HCT116 (cell line): ENCODE data around the gene SORT1. TPM values are rescaled to one million over a fixed set of nuclear protein-coding genes. Genes with fewer than 3 reads are reported as not detected.

Experiments used
- ATAC-seq: fragments of 200-7000 bp; cut with Tn5 transposase; 2 replicates; pipeline ENCODE4 v1.9.1; 2020; ENCODE audit warnings: mild to moderate bottlenecking, moderate library complexity
- BruUV-seq: library from RNA; stranded (reverse); fragments of 400-500 nt; replicated peaks from 2 replicates; lab custom pipeline; 2021; lab: Mats Ljungman, UMichigan
- CTCF ChIA-PET: fragments of 300-600 bp; sonication (Branson Sonifier 250); formaldehyde crosslinking; loops from one replicate; lab custom pipeline; 2021; ENCODE audit warnings: antibody characterized with exemption; lab: Charles Lee
- POLR2A ChIA-PET: fragments of 300-600, 350-600 bp; sonication (Branson Sonifier 250); formaldehyde crosslinking; loops from one replicate; lab custom pipeline; 2021; ENCODE audit warnings: antibody characterized with exemption; lab: Charles Lee
- RAD21 ChIA-PET, 2 experiments: fragments of 300-600 bp; sonication (Branson Sonifier 250); formaldehyde crosslinking; loops; one replicate each; lab custom pipeline; 2023; ENCODE audit warnings: low total read pairs in 2 of 2; ENCODE audit not compliant: uncharacterized antibody in 2 of 2, unreplicated experiment in 2 of 2, low non-redundant PET in 1 of 2; lab: Charles Lee
- DNase-seq: peaks from one replicate; pipeline ENCODE4 v3.0.0-alpha.2; 2010; ENCODE audit warnings: low read depth, low spot score
- H2AFZ ChIP-seq: fragments of 200-600 bp; shearing (Covaris generic), sonication (generic); 2 replicates; pipeline ENCODE4 v1.6.1; 2017; ENCODE audit warnings: low read depth, mixed run types, mixed read lengths, antibody characterized with exemption, low read length; ENCODE audit not compliant: poor library complexity, severe bottlenecking
- H3K27ac ChIP-seq: 2 replicates; pipeline ENCODE4 v1.5.1; 2012; ENCODE audit warnings: low read depth, low read length
- H3K27me3 ChIP-seq: fragments of 200-600 bp; sonication (generic); 2 replicates; pipeline ENCODE4 v1.6.1; 2016; ENCODE audit warnings: mixed run types, low read length, mixed read lengths; ENCODE audit not compliant: insufficient read depth
- H3K36me3 ChIP-seq, 2 experiments: fragments of 200-500 bp in 1 of 2; fragments of 200-600 bp in 1 of 2; sonication (Bioruptor generic) in 1 of 2; sonication (generic) in 1 of 2; 2 replicates each; pipeline versions ENCODE4 v1.5.1 to v1.6.1; 2014 to 2016; ENCODE audit warnings: low read length in 2 of 2, inconsistent platforms in 1 of 2, mixed read lengths in 1 of 2, mixed run types in 1 of 2; ENCODE audit not compliant: insufficient read depth in 2 of 2, control insufficient read depth in 1 of 2
- H3K4me1 ChIP-seq, 2 experiments: fragments of 200-600 bp in 1 of 2; sonication (generic) in 1 of 2; 2 replicates each; pipeline versions ENCODE4 v1.5.1 to v1.6.1; 2012 to 2017; ENCODE audit warnings: low read length in 2 of 2, inconsistent platforms in 1 of 2, mild to moderate bottlenecking in 1 of 2, mixed read lengths in 1 of 2, mixed run types in 1 of 2, moderate library complexity in 1 of 2; ENCODE audit not compliant: insufficient read depth in 2 of 2, control insufficient read depth in 1 of 2
- H3K4me2 ChIP-seq: fragments of 200-600 bp; sonication (generic); 2 replicates; pipeline ENCODE4 v1.6.1; 2017; ENCODE audit warnings: mixed run types, low read length, mixed read lengths
- H3K4me3 ChIP-seq, 2 experiments: fragments of 200-600 bp in 1 of 2; sonication (generic) in 1 of 2; replicated peaks in 1 of 2; 2 replicates each; pipeline ENCODE4 v1.5.1; 2011 to 2016; ENCODE audit warnings: low read length in 2 of 2, control low read depth in 1 of 2, low read depth in 1 of 2, mild to moderate bottlenecking in 1 of 2, mixed read lengths in 1 of 2, mixed run types in 1 of 2
- H3K79me2 ChIP-seq: fragments of 200-600 bp; sonication (generic); 2 replicates; pipeline ENCODE4 v1.6.1; 2017; ENCODE audit warnings: mild to moderate bottlenecking, mixed run types, low read length, moderate library complexity, mixed read lengths; ENCODE audit not compliant: insufficient read depth
- H3K9ac ChIP-seq: fragments of 200-600 bp; sonication (generic); 2 replicates; pipeline ENCODE4 v1.6.1; 2016; ENCODE audit warnings: low read length, mixed read lengths
- H3K9me2 ChIP-seq: fragments of 200-600 bp; sonication (generic), shearing (Covaris generic); 2 replicates; pipeline ENCODE4 v1.6.1; 2017; ENCODE audit warnings: mixed run types, mild to moderate bottlenecking, moderate library complexity; ENCODE audit not compliant: insufficient read depth
- H3K9me3 ChIP-seq, 2 experiments: fragments of 200-500 bp in 1 of 2; fragments of 200-600 bp in 1 of 2; sonication (Bioruptor generic) in 1 of 2; sonication (generic) in 1 of 2; 2 replicates each; pipeline ENCODE4 v1.6.1; 2014 to 2017; ENCODE audit warnings: low read length in 2 of 2, mixed read lengths in 2 of 2, inconsistent platforms in 1 of 2, low read depth in 1 of 2, mild to moderate bottlenecking in 1 of 2, mixed run types in 1 of 2, moderate library complexity in 1 of 2; ENCODE audit not compliant: control insufficient read depth in 1 of 2, insufficient read depth in 1 of 2
- H4K20me1 ChIP-seq: fragments of 200-600 bp; sonication (generic), shearing (Covaris generic); 2 replicates; pipeline ENCODE4 v1.6.1; 2017; ENCODE audit warnings: mixed run types, mild to moderate bottlenecking, moderate library complexity; ENCODE audit not compliant: insufficient read depth
- ATF3 ChIP-seq: IDR thresholded peaks from 2 replicates; pipeline ENCODE4 v1.6.1; 2012
- CBX3 ChIP-seq: IDR thresholded peaks from 2 replicates; pipeline ENCODE4 v1.6.1; 2012; ENCODE audit warnings: low read depth
- CEBPB ChIP-seq: IDR thresholded peaks from 2 replicates; pipeline ENCODE4 v1.6.1; 2012; ENCODE audit warnings: low read depth
- CTCF ChIP-seq, 3 experiments: fragments of 200-600 bp in 1 of 3; sonication (generic) in 1 of 3; IDR thresholded peaks in 2 of 3; conservative IDR thresholded peaks in 1 of 3; 2 replicates each; pipeline ENCODE4 v1.5.1; 2012 to 2017; ENCODE audit warnings: low read depth in 2 of 3, low read length in 2 of 3, antibody characterized with exemption in 1 of 3, borderline replicate concordance in 1 of 3, control low read depth in 1 of 3, mild to moderate bottlenecking in 1 of 3, mixed read lengths in 1 of 3, mixed run types in 1 of 3, moderate library complexity in 1 of 3; ENCODE audit not compliant: insufficient read depth in 1 of 3
- EGR1 ChIP-seq: IDR thresholded peaks from 2 replicates; pipeline ENCODE4 v1.6.1; 2012; ENCODE audit warnings: low read depth
- ELF1 ChIP-seq: IDR thresholded peaks from 2 replicates; pipeline ENCODE4 v1.6.1; 2012; ENCODE audit warnings: low read depth, borderline replicate concordance
- POLR2A ChIP-seq: IDR thresholded peaks from 2 replicates; pipeline ENCODE4 v1.7.0; 2011; ENCODE audit warnings: borderline replicate concordance; ENCODE audit not compliant: insufficient read depth, insufficient read length; ENCODE audit errors: extremely low read depth
- POLR2AphosphoS5 ChIP-seq: IDR thresholded peaks from 2 replicates; pipeline ENCODE4 v1.6.1; 2011; ENCODE audit warnings: mild to moderate bottlenecking, low read depth, low read length, moderate library complexity
- RAD21 ChIP-seq: IDR thresholded peaks from 2 replicates; pipeline ENCODE4 v1.6.1; 2012; ENCODE audit warnings: low read depth, mild to moderate bottlenecking
- REST ChIP-seq: IDR thresholded peaks from 2 replicates; pipeline ENCODE4 v1.6.1; 2012; ENCODE audit warnings: low read depth
- SIN3A ChIP-seq: IDR thresholded peaks from 2 replicates; pipeline ENCODE4 v1.6.1; 2012; ENCODE audit warnings: low read depth
- SP1 ChIP-seq: IDR thresholded peaks from 2 replicates; pipeline ENCODE4 v1.6.1; 2012; ENCODE audit warnings: low read depth
- SRF ChIP-seq: IDR thresholded peaks from 2 replicates; pipeline ENCODE4 v1.6.1; 2012; ENCODE audit warnings: low read depth
- TCF7L2 ChIP-seq: IDR thresholded peaks from 2 replicates; pipeline ENCODE4 v1.7.0; 2011; ENCODE audit warnings: borderline replicate concordance, inconsistent platforms; ENCODE audit not compliant: insufficient read depth, insufficient read length; ENCODE audit errors: extremely low read depth
- YY1 ChIP-seq: IDR thresholded peaks from 2 replicates; pipeline ENCODE4 v1.6.1; 2011; ENCODE audit warnings: low read length, low read depth, moderate library complexity, mild to moderate bottlenecking; ENCODE audit not compliant: insufficient replicate concordance; ENCODE audit errors: extremely low read depth
- intact Hi-C: fragments of 100-400 bp; cut with micrococcal nuclease; formaldehyde crosslinking; loops from 2 replicates; pipeline ENCODE4 v1.10.0; 2022
- total RNA-seq: library from RNA; stranded (reverse); gene quantifications from one replicate; pipeline ENCODE4 v1.2.1, GENCODE V29; 2021; ENCODE audit not compliant: unreplicated experiment

The SORT1 gene
- total RNA-seq, 1 experiment from 2014 or later: 20.2 TPM

- Histone ChIP-seq H3K4me3 (no peak overlapping the region), H4K20me1 (no peaks in the 10 kb centered on the region), H3K9me2 (no peaks in the 10 kb centered on the region), H3K36me3 (peaks cover 0 to 4% of the 10 kb centered on the region in 2 experiments; a peak in 2 of 4 replicates), H3K27me3 (no peaks in the 10 kb centered on the region), H3K27ac (no peak overlapping the region; the same call in 1 of the 2 replicates), H3K4me2 (no peak overlapping the region), H3K9ac (no peak overlapping the region), H3K9me3 (no peaks in the 10 kb centered on the region), H2AFZ (no peak overlapping the region), H3K4me1 (peaks cover 0 to 9% of the 10 kb centered on the region in 2 experiments; a peak in 2 of 4 replicates), H3K79me2 (no peaks in the 10 kb centered on the region)
- POLR2A ChIA-PET: no interaction called here
- CTCF ChIA-PET: interaction anchor here (1.0 to 1.2 kb wide), 2 partner anchors 64 to 134 kb away, joined by 3 to 4 read pairs; no protein-coding TSS in a partner anchor
- DNase-seq: no peak
- no peak for ATAC-seq
- intact Hi-C loops: no loop called here
- no TSS peak for BruUV-seq
- RAD21 ChIA-PET: no interaction called here
- TF ChIP-seq SIN3A (no peak), YY1 (no peak), RAD21 (no peak), CTCF (IDR thresholded peaks at IDR 0.05 in 2 of 3, conservative IDR thresholded peaks at IDR 0.05 in 1 of 3; ENCODE audit: borderline replicate concordance in 1 of 3, insufficient read depth in 1 of 3, low read depth in 2 of 3, low read length in 2 of 3) (no peak), ATF3 (no peak), SRF (no peak), POLR2A (no peak), CBX3 (no peak), TCF7L2 (no peak), SP1 (no peak), REST (no peak), POLR2AphosphoS5 (no peak), EGR1 (no peak), ELF1 (no peak), CEBPB (no peak)
Observed at GRCh38 chr1:109265016-109265415, 132.7 kb downstream of the SORT1 start.
